GM12873 (cell line): ENCODE measurements around the gene NCAPH2.

ENCODE experiments used
- CTCF ChIP-seq: IDR thresholded peaks from 2 replicates; pipeline ENCODE4 v1.5.1; 2012; ENCODE audit warnings: low read depth, mild to moderate bottlenecking, moderate library complexity, low read length, control low read depth; ENCODE audit not compliant: insufficient read depth; ENCODE audit errors: missing control alignments

Gene NCAPH2

GRCh38 chr22:50516891-50517290 is 8.9 kb downstream of the NCAPH2 start:
- no peak for TF ChIP-seq CTCF

- TF ChIP-seq CTCF = no peak
These were observed 9.7 kb downstream of the NCAPH2 start for GRCh38 chr22:50517495-50518260.

GRCh38 chr22:50518606-50519005 is 10.6 kb downstream of the NCAPH2 start:
- no peak for TF ChIP-seq CTCF

- TF ChIP-seq CTCF = no peak
These were observed 11.1 kb downstream of the NCAPH2 start for GRCh38 chr22:50519151-50519550.

- TF ChIP-seq CTCF = no peak
These were observed 12.9 kb downstream of the NCAPH2 start for GRCh38 chr22:50520826-50521453.

- TF ChIP-seq CTCF = no peak
These were observed 13.7 kb downstream of the NCAPH2 start for GRCh38 chr22:50521710-50522109.

- TF ChIP-seq CTCF = no peak
These were observed 14.3 kb downstream of the NCAPH2 start for GRCh38 chr22:50522208-50522805.
